PFSK-1 (cell line): Measurements from ENCODE around the gene PCDHB12.

Experiments
- FOXP2 ChIP-seq: optimal IDR thresholded peaks from 2 replicates; pipeline ENCODE3; 2011; ENCODE audit warnings: borderline replicate concordance, control low read depth, inconsistent platforms; ENCODE audit not compliant: insufficient read depth; ENCODE audit errors: extremely low read length, extremely low read depth
- POLR2AphosphoS5 ChIP-seq: IDR thresholded peaks from 2 replicates; pipeline ENCODE4 v1.6.1; 2012; ENCODE audit warnings: low read depth, mild to moderate bottlenecking, control low read depth, low read length, moderate library complexity
- REST ChIP-seq, 2 experiments: IDR thresholded peaks; 2 replicates each; pipeline versions ENCODE4 v1.6.1 to v1.8.0; 2011 to 2012; ENCODE audit warnings: low read depth in 2 of 2, low read length in 2 of 2, control low read depth in 1 of 2, inconsistent platforms in 1 of 2, mild to moderate bottlenecking in 1 of 2, moderate library complexity in 1 of 2; ENCODE audit not compliant: insufficient read depth in 1 of 2
- SIN3A ChIP-seq: IDR thresholded peaks from 2 replicates; pipeline ENCODE4 v1.6.1; 2012; ENCODE audit warnings: mild to moderate bottlenecking, low read length, moderate library complexity, borderline replicate concordance; ENCODE audit not compliant: insufficient read depth
- TAF1 ChIP-seq: IDR thresholded peaks from 2 replicates; pipeline ENCODE4 v1.6.1; 2012; ENCODE audit warnings: low read length, control low read depth, borderline replicate concordance; ENCODE audit not compliant: insufficient read depth

PCDHB12 gene

GRCh38 chr5:141258464-141258863, 49.9 kb downstream of the PCDHB12 start:
- TF ChIP-seq REST (IDR thresholded peaks at IDR 0.05; ENCODE audit: insufficient read depth in 1 of 2, low read depth in 2 of 2, low read length in 2 of 2) (no peak), POLR2AphosphoS5 (no peak), FOXP2 (no peak), TAF1 (no peak), SIN3A (no peak)

GRCh38 chr5:141258948-141259347, 50.4 kb downstream of the PCDHB12 start:
- TF ChIP-seq TAF1 (no peak), REST (IDR thresholded peaks at IDR 0.05; ENCODE audit: insufficient read depth in 1 of 2, low read depth in 2 of 2, low read length in 2 of 2) (no peak), SIN3A (no peak), FOXP2 (no peak), POLR2AphosphoS5 (no peak)

- TF ChIP-seq REST (IDR thresholded peaks at IDR 0.05; ENCODE audit: insufficient read depth in 1 of 2, low read depth in 2 of 2, low read length in 2 of 2), result no peak
- TF ChIP-seq SIN3A, result no peak
- no peak for TF ChIP-seq TAF1
- TF ChIP-seq POLR2AphosphoS5, result no peak
- TF ChIP-seq FOXP2, result no peak
Measured at GRCh38 chr5:141260458-141261237, 52.1 kb downstream of the PCDHB12 start.

GRCh38 chr5:141261238-141261546, 52.7 kb downstream of the PCDHB12 start:
- TF ChIP-seq TAF1, result no peak
- TF ChIP-seq POLR2AphosphoS5, result no peak
- no peak for TF ChIP-seq SIN3A
